OCI-LY7 (cell line): ENCODE data around the gene CBX8. TPM values are rescaled to one million over a fixed set of nuclear protein-coding genes. Genes with fewer than 3 reads are reported as not detected.
A peak's percentile ranks its signal among the peaks of the same experiment; 100 is the strongest.

ENCODE experiments used
- BruUV-seq: library from RNA; stranded (reverse); fragments of 400-500 nt; replicated peaks from 2 replicates; lab custom pipeline; 2021; lab: Mats Ljungman, UMichigan
- CTCF ChIA-PET: fragments of 300-600 bp; sonication (Branson Sonifier 250); formaldehyde crosslinking; loops from one replicate; lab custom pipeline; 2022; ENCODE audit warnings: antibody characterized with exemption; ENCODE audit not compliant: unreplicated experiment; lab: Charles Lee
- POLR2A ChIA-PET: fragments of 300-600 bp; sonication (Branson Sonifier 250); formaldehyde crosslinking; loops from one replicate; lab custom pipeline; 2022; ENCODE audit warnings: antibody characterized with exemption; lab: Charles Lee
- DNase-seq: peaks from one replicate; pipeline ENCODE4 v3.0.0-alpha.2; 2015; ENCODE audit warnings: low spot score
- H2AFZ ChIP-seq: fragments of 200-600 bp; sonication (generic), shearing (Covaris generic); 2 replicates; pipeline ENCODE4 v1.6.1; 2014; ENCODE audit warnings: mild to moderate bottlenecking, antibody characterized with exemption, low read length, moderate library complexity
- H3K27ac ChIP-seq: fragments of 200-600 bp; sonication (generic); 2 replicates; pipeline ENCODE4 v1.5.1; 2014; ENCODE audit warnings: mixed run types, low read depth, mild to moderate bottlenecking, moderate library complexity, low read length, inconsistent platforms; ENCODE audit not compliant: poor library complexity, severe bottlenecking
- H3K36me3 ChIP-seq: fragments of 200-600 bp; sonication (generic); 2 replicates; pipeline ENCODE4 v1.6.1; 2014; ENCODE audit warnings: mild to moderate bottlenecking, antibody characterized with exemption, low read length, moderate library complexity, mixed read lengths; ENCODE audit not compliant: insufficient read depth
- H3K4me1 ChIP-seq: fragments of 200-600 bp; sonication (generic); 2 replicates; pipeline ENCODE4 v1.5.1; 2014; ENCODE audit warnings: mild to moderate bottlenecking, low read length; ENCODE audit not compliant: insufficient read depth, poor library complexity, severe bottlenecking
- H3K4me2 ChIP-seq: fragments of 200-600 bp; sonication (generic); 2 replicates; pipeline ENCODE4 v1.6.1; 2014; ENCODE audit warnings: mild to moderate bottlenecking, low read length
- H3K4me3 ChIP-seq: fragments of 200-600 bp; sonication (generic); 2 replicates; pipeline ENCODE4 v1.5.1; 2014; ENCODE audit warnings: mild to moderate bottlenecking, low read depth, low read length; ENCODE audit not compliant: poor library complexity, severe bottlenecking
- H3K79me2 ChIP-seq: fragments of 200-600 bp; sonication (generic); 2 replicates; pipeline ENCODE4 v1.6.1; 2016; ENCODE audit warnings: low read depth, mild to moderate bottlenecking, low read length, moderate library complexity, mixed read lengths; ENCODE audit not compliant: insufficient read depth
- H3K9me2 ChIP-seq: fragments of 200-600 bp; sonication (generic); 2 replicates; pipeline ENCODE4 v1.6.1; 2016; ENCODE audit warnings: mild to moderate bottlenecking, low read length, mixed read lengths; ENCODE audit not compliant: insufficient read depth
- H3K9me3 ChIP-seq: fragments of 200-600 bp; sonication (generic); 2 replicates; pipeline ENCODE4 v1.6.1; 2014; ENCODE audit warnings: mild to moderate bottlenecking, mixed run types, low read length, mixed read lengths
- H4K20me1 ChIP-seq: fragments of 200-600 bp; sonication (generic); 2 replicates; pipeline ENCODE4 v1.6.1; 2014; ENCODE audit warnings: mild to moderate bottlenecking, antibody characterized with exemption, low read length, moderate library complexity, mixed read lengths; ENCODE audit not compliant: insufficient read depth
- CTCF ChIP-seq: fragments of 200-600 bp; sonication (generic); conservative IDR thresholded peaks from 2 replicates; pipeline ENCODE4 v1.5.1; 2014; ENCODE audit warnings: mild to moderate bottlenecking, antibody characterized with exemption, low read length, moderate library complexity, mixed read lengths
- EZH2phosphoT487 ChIP-seq: fragments of 200-600 bp; sonication (generic); IDR thresholded peaks from 2 replicates; pipeline ENCODE4 v1.6.1; 2018; ENCODE audit warnings: low read depth, borderline replicate concordance, mild to moderate bottlenecking, mixed run types, antibody characterized with exemption, low read length, moderate library complexity, mixed read lengths
- intact Hi-C: fragments of 100-400 bp; cut with micrococcal nuclease; formaldehyde crosslinking; loops from one replicate; pipeline ENCODE4 v1.10.0; 2022; ENCODE audit not compliant: unreplicated experiment
- total RNA-seq, 2 experiments: library from RNA; depleted of rRNA in 1 of 2; stranded (reverse); fragments of >200 nt in 1 of 2; shearing (Covaris generic) in 1 of 2; gene quantifications; 2 replicates each; pipeline ENCODE4 v1.2.3, GENCODE V29; 2014 to 2022

The CBX8 gene
- total RNA-seq, 2 experiments from 2014 or later = 7.5 to 16.3 TPM

DNA sequence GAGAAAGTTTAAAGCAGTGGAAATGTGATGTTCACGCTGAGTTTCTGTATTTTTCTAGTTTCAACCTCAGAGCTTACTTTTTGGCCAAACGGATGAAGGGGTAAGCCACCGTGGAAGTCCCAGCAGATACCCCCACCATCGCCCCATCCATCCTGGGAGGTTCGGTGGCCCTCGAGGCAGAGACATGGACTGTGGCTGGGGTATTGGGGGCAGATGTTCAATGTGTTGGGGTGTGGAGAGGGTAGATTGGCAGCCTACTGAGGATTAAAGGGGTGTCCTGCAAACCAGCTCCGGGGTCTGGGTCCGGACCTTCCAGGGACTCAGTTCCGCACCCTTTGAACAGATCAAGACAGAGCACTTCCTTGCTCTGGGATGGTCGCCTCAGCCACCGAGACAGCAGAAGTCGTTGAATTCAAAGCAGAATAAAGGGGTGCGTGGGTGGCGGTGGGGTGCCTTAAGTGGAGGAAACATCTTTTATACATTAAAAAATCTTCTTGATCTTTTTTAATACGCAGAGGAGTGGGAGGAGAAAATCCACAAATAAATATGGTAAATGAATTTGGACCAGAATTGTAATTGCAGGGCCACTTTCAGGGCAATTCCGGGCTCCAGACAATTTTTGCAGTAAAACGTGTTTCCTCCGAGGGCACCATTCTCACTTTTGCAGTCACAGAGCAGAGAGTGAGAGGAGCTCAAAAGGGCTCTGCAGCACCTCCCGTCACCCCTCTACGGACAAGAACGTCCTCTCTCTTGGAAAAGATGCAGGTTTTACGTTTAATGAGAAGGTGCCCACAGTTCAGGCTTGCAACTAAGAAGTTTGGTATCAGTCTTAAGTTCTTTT is 8.2 kb upstream of the CBX8 start:
- no peaks in the 10 kb centered on the region for H3K9me2 ChIP-seq
- H3K27ac ChIP-seq = no peak overlapping the region
- no peak for TF ChIP-seq CTCF
- TF ChIP-seq EZH2phosphoT487 = peak; percentile 42; the same call in 1 of the 2 replicates
- peak overlapping the region; percentile 35 for H3K4me3 ChIP-seq
- DNase-seq = no peak
- POLR2A ChIA-PET = interaction anchor here (1.2 kb wide), 1 partner anchor 34 kb away, joined by 8 read pairs; the partner anchor contains the start of gene CBX4
- H3K9me3 ChIP-seq = no peaks in the 10 kb centered on the region
- H3K4me2 ChIP-seq = peak overlapping the region; percentile 57
- no TSS peak for BruUV-seq
- H3K4me1 ChIP-seq = peaks cover 23% of the 10 kb centered on the region
- H3K36me3 ChIP-seq = no peaks in the 10 kb centered on the region
- 0 out of 2 replicates have a peak, but pooled peaks cover 4% of the 10 kb centered on the region for H4K20me1 ChIP-seq
- intact Hi-C loops = no loop called here
- H2AFZ ChIP-seq = no peak overlapping the region
- CTCF ChIA-PET = no interaction called here
- no peaks in the 10 kb centered on the region for H3K79me2 ChIP-seq

DNA sequence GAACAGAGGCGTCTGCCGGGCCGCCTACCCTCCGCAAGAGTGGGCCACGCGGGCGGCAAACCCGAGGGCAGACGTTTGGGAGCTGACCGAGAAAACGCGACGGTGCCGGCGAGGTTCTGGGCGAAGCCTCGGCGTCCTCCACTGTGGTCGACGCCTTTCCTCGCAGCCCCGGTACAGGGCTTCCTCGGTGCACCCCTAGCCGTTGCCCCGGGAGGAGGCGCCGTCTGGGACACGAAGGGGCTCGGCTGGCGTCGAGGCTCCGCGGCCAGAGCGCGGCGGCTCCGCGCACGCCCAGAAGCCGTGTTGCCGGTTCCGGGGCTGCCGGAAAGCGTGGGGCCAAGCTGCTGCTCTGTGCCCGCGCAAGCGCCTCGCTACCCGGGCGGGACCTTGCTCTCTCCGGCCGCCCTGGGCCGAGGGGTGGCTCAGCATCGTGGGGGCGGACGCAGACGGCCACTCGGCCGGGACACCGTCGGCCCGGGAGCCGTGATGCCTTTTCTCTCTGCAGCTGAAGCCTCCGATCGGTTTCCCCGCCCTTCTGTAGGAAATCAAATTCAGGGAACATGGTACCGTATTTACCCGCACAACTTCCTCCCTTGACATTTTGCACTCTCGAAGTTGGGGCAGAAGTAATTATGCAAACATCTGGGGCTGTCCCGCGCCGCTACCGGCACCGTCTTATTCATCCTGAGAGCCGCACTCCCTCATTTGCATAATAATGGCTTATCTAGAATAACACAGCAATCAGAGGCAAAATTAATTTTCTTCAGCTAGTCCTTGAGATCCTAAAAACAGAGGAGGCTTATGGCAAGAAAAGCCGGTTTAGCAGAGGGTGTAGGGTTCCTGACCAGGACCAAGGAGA is 7.3 kb upstream of the CBX8 start:
- intact Hi-C loops = no loop called here
- BruUV-seq = no TSS peak
- H3K9me3 ChIP-seq = no peaks in the 10 kb centered on the region
- H3K27ac ChIP-seq = no peak overlapping the region
- H4K20me1 ChIP-seq = 0 out of 2 replicates have a peak, but pooled peaks cover 4% of the 10 kb centered on the region
- TF ChIP-seq EZH2phosphoT487 (peak; percentile 99), CTCF (no peak)
- no peaks in the 10 kb centered on the region for H3K79me2 ChIP-seq
- peak overlapping the region; percentile 35 for H3K4me3 ChIP-seq
- DNase-seq = peak; percentile 66
- ChIA-PET POLR2A (interaction anchor here (1.2 kb wide), 1 partner anchor 35 kb away, joined by 8 read pairs; the partner anchor contains the start of gene CBX4), CTCF (no interaction called here)
- H2AFZ ChIP-seq = no peak overlapping the region
- H3K36me3 ChIP-seq = no peaks in the 10 kb centered on the region
- peaks cover 31% of the 10 kb centered on the region for H3K4me1 ChIP-seq
- no peaks in the 10 kb centered on the region for H3K9me2 ChIP-seq
- H3K4me2 ChIP-seq = peak overlapping the region; percentile 57
